Measurements from ENCODE around the gene KSR1. TPM values are rescaled to one million over a fixed set of nuclear protein-coding genes. Genes with fewer than 3 reads are reported as not detected.

The KSR1 gene
- total RNA-seq, 1 donor from 2014 or later, result 59.6 TPM

DNA sequence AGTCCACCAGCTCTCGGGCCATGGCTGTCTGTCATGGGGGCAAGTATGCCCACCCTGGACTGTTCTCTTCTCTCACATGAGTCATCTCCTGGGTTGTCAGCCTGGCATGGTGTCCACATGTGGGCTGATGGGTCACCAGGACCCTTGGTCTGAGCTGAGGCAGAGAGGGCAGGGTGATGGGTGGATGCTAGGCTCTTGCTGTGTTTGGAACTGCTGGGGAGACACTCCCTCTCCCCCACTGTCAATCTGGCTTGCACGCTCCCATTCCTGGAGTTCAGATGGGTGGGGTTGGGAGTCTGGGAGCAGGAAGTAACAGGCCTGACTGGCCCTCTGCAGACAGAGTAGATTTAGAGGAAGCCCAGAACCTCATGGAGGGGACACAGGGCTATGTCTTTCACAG is 28.9 kb downstream of the KSR1 start:
- no peaks in the 10 kb centered on the region for H3K36me3 ChIP-seq
- peaks cover 54% of the 10 kb centered on the region for H3K4me1 ChIP-seq
- no peaks in the 10 kb centered on the region for H3K27me3 ChIP-seq (ENCODE audit: low read depth)
- TF ChIP-seq, protein P1, sequence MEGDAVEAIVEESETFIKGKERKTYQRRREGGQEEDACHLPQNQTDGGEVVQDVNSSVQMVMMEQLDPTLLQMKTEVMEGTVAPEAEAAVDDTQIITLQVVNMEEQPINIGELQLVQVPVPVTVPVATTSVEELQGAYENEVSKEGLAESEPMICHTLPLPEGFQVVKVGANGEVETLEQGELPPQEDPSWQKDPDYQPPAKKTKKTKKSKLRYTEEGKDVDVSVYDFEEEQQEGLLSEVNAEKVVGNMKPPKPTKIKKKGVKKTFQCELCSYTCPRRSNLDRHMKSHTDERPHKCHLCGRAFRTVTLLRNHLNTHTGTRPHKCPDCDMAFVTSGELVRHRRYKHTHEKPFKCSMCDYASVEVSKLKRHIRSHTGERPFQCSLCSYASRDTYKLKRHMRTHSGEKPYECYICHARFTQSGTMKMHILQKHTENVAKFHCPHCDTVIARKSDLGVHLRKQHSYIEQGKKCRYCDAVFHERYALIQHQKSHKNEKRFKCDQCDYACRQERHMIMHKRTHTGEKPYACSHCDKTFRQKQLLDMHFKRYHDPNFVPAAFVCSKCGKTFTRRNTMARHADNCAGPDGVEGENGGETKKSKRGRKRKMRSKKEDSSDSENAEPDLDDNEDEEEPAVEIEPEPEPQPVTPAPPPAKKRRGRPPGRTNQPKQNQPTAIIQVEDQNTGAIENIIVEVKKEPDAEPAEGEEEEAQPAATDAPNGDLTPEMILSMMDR (IDR thresholded peaks at IDR 0.05), result no peak
- no peak for DNase-seq
- no peaks in the 10 kb centered on the region for H3K9me3 ChIP-seq
- intact Hi-C loops (cut with DNase I), result no loop called here
- H3K27ac ChIP-seq, result no peak overlapping the region
- no peak overlapping the region for H3K4me3 ChIP-seq
- ATAC-seq, result no peak

DNA sequence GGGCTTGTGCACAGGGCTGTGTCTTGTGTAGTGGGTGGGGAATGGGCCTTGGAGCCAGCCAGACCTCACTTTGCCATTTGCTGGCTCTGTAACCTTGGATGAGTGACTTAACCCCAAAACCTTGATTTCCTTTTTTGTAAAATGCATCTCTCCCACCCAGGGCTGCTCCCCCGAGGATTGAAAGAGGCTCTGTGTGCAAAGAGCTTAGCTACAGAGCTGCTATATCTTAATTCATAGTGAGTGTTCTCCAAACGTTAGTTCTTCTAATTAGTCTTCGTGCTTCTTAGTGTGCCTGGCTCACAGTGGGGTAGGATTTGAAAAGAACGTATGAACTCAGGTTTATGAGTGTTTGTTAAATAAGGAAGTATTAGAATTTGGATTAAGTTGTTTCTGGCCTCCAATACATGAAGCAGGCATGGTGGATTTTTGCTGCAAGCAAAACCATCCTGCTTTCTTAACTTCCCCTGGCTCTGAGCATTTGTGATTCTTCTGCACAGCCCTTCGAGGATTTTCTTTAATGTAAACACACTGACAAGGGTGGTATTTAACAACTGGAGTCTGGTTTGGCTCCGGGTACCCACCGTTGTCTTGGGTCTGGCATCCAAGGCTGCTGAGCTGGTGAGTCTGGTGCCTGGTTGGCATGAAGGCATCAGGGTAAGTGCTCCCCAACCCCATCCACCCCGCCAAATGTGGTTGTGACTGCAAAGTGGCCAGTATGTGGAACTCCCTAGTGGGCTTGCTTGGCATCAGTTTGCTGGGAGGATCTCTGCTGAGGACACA is 29.7 kb downstream of the KSR1 start:
- H3K27me3 ChIP-seq (ENCODE audit: low read depth), result no peaks in the 10 kb centered on the region
- H3K4me1 ChIP-seq, result peaks cover 59% of the 10 kb centered on the region
- peak overlapping the region; percentile 33 for H3K27ac ChIP-seq
- ATAC-seq (no peak), DNase-seq (no peak)
- no peaks in the 10 kb centered on the region for H3K36me3 ChIP-seq
- TF ChIP-seq, protein P1 (IDR thresholded peaks at IDR 0.05), result no peak
- H3K9me3 ChIP-seq, result no peaks in the 10 kb centered on the region
- no peak overlapping the region for H3K4me3 ChIP-seq
- intact Hi-C loops (cut with DNase I), result no loop called here

DNA sequence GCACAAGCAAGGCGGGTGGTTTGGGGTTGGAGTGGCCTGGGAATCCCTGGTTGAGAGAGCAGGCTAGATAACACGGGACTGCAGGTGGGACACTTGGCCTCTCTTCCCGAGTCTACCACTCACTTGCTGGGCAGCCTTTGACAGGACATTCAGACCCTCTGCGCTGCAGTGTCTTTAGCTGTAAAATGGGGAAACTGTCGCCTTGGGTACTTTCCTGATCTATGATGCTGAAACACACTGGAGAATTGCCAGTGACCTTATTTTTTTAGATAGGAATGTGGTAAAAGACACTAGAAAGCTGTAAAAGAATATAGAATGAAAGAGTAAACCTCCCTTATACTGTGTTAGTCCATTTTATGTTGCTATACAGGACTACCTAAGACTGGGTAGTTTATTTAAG is 30.5 kb downstream of the KSR1 start:
- Histone ChIP-seq H3K4me1 (peaks cover 58% of the 10 kb centered on the region), H3K27ac (peak overlapping the region; percentile 33), H3K36me3 (no peaks in the 10 kb centered on the region), H3K9me3 (no peaks in the 10 kb centered on the region), H3K4me3 (no peak overlapping the region), H3K27me3 (ENCODE audit: low read depth) (no peaks in the 10 kb centered on the region)
- ATAC-seq, result no peak
- TF ChIP-seq, protein P1 (IDR thresholded peaks at IDR 0.05), result no peak
- no peak for DNase-seq
- intact Hi-C loops (cut with DNase I), result no loop called here

DNA sequence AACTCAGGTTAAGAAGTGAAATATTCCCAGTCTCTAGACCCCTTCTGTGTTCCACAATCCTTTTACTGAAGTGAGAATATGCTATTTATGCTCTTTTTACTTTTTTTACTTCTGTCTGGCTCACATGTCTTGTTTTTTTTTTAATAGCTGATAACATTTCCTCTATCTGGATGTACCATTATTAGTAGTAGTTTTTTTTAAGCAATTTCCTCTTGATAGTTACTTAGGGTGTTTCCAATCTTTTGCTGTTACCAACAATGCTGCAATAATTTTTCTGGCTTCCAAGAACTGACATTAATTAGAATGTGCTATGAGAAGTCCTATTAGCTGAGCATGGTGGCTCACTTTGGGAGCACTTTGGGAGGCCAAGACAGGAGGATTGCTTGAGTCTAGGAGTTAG is 32.0 kb downstream of the KSR1 start:
- no peaks in the 10 kb centered on the region for H3K27me3 ChIP-seq (ENCODE audit: low read depth)

DNA sequence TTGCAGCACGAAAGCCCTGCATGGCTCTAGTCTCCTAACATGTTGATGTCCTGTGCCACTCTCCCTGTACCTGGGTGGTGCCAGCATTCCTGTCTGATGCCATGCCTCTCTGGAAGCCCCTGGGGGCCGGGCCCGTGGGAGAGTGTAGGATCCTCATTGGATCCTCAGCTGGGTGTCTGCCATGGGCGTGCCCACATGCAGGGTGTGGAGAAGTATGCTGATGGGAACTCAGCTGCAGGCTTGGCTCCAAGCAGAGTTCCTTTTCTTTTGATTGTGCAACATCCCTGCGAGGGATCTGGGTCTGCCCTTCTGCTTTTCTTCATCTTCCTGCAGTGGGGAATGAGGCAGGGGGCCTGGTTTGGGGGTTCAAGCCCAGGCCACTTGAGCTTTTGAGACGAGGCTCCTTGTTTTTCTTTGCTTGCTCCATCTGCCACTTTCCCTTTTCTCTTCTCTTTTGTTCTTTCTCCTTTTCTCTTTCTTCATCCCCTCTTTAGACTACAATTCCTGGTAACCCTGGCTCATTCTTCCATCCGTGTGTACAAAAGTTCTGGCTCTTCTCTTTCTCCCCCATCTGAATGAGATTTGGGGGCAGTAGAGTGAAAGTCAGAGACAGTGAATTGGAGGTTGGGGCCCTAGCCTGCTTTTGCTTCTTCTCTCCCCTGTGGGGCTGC is 32.9 kb downstream of the KSR1 start:
- TF ChIP-seq, protein P1 (IDR thresholded peaks at IDR 0.05), result no peak
- H3K4me3 ChIP-seq, result no peak overlapping the region
- H3K27me3 ChIP-seq (ENCODE audit: low read depth), result no peaks in the 10 kb centered on the region
- ATAC-seq (peak; percentile 82 to 90), DNase-seq (peak; percentile 90)
- no peaks in the 10 kb centered on the region for H3K36me3 ChIP-seq
- intact Hi-C loops (cut with DNase I), result no loop called here
- H3K9me3 ChIP-seq, result no peaks in the 10 kb centered on the region
- H3K27ac ChIP-seq, result peak overlapping the region; percentile 61
- peaks cover 75% of the 10 kb centered on the region for H3K4me1 ChIP-seq

More for the DNA sequence above, 32.0 kb downstream of the KSR1 start:
- DNase-seq (no peak), ATAC-seq (peak; percentile 23 to 41)
- Histone ChIP-seq H3K4me3 (no peak overlapping the region), H3K4me1 (peaks cover 66% of the 10 kb centered on the region), H3K36me3 (no peaks in the 10 kb centered on the region), H3K27ac (peak overlapping the region; percentile 61), H3K9me3 (no peaks in the 10 kb centered on the region)
- intact Hi-C loops (cut with DNase I), result no loop called here
- TF ChIP-seq, protein P1 (IDR thresholded peaks at IDR 0.05), result no peak
